ENCODE measurements around the gene DDX10. TPM values are rescaled to one million over a fixed set of nuclear protein-coding genes. Genes with fewer than 3 reads are reported as not detected.

DDX10 gene
- total and polyA plus RNA-seq, 2 of the 8 experiments (the other 6 are each of a cell fraction or from before 2014, with no cell fraction given): 49.2 to 52.2 TPM

DNA sequence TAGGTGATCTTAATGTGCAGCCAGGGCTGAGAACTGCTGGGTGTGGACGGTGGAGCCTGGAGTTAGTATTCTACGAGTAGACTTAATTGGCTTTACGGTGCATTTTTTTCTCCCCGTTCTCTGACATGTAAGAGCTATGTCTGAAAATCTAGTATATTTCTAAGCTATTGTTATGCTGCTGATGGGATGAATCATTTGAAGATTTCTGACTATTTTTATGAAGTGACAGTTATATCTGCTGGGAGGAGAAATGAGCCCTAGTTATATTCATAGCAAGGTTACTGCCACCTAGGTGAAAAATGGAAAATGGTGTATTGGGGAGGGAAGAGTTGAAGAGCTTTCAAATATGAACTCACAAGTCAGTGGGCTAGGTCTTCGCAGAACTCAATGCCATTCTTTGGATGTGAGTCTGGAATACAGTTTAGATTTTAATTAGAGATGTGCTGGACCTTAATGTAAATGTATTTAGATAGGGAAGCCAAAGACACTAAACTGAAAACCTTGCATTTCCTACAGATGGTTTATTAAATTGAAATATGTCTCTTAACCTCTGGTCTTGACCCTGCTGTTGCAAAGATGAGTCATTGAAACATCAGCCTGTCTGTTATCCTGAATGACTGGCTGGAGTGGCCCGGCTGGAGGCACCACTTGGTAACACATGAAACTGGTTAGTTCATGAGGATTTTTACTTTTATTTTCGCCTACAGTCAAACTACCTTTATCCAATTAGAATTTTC, 293.7 kb downstream of the DDX10 start:
- WGBS, 2 experiments (ENCODE audit: extremely low coverage in 1 of 2, insufficient coverage in 1 of 2, insufficient read length in 1 of 2, insufficient replicate concordance in 2 of 2, low coverage in 1 of 2, low lambda C conversion rate in 2 of 2, missing lambda C conversion rate in 1 of 2): 87% methylated on average over 7 of the region's 7 CpGs; no CpG with 5 or more reads in 1 of the 2 experiments
- H4K20me1 ChIP-seq (replicated peaks in 1 of 2; ENCODE audit: control insufficient read depth in 1 of 2, insufficient read depth in 2 of 2, low read length in 2 of 2): no peaks in the 10 kb centered on the region
- H3K27ac ChIP-seq (ENCODE audit: low read depth, low read length): no peak overlapping the region
- TF ChIP-seq, protein P1, sequence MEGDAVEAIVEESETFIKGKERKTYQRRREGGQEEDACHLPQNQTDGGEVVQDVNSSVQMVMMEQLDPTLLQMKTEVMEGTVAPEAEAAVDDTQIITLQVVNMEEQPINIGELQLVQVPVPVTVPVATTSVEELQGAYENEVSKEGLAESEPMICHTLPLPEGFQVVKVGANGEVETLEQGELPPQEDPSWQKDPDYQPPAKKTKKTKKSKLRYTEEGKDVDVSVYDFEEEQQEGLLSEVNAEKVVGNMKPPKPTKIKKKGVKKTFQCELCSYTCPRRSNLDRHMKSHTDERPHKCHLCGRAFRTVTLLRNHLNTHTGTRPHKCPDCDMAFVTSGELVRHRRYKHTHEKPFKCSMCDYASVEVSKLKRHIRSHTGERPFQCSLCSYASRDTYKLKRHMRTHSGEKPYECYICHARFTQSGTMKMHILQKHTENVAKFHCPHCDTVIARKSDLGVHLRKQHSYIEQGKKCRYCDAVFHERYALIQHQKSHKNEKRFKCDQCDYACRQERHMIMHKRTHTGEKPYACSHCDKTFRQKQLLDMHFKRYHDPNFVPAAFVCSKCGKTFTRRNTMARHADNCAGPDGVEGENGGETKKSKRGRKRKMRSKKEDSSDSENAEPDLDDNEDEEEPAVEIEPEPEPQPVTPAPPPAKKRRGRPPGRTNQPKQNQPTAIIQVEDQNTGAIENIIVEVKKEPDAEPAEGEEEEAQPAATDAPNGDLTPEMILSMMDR (IDR thresholded peaks at IDR 0.05; ENCODE audit: control extremely low read depth in 1 of 3, insufficient read depth in 1 of 3, low read depth in 1 of 3, low read length in 3 of 3): no peak
- TF ChIP-seq POLR2AphosphoS5 (IDR thresholded peaks at IDR 0.05; ENCODE audit: low read depth, low read length): no peak
- no peak for TF ChIP-seq FOSL1 (IDR thresholded peaks at IDR 0.05; ENCODE audit: insufficient read depth, low read depth, low read length)
- no peak for TF ChIP-seq SP1 (IDR thresholded peaks at IDR 0.05; ENCODE audit: low read depth, low read length)
- TF ChIP-seq CHD1 (IDR thresholded peaks at IDR 0.05; ENCODE audit: low read depth, low read length): no peak
- no peak for TF ChIP-seq YY1 (IDR thresholded peaks at IDR 0.05; ENCODE audit: low read depth, low read length)
- no peak for TF ChIP-seq ZNF274 (IDR thresholded peaks at IDR 0.05; ENCODE audit: borderline replicate concordance, extremely low read depth, low read length)
- TF ChIP-seq TBP (IDR thresholded peaks at IDR 0.05; ENCODE audit: low read depth, low read length): no peak
- TF ChIP-seq CBX5 (IDR thresholded peaks at IDR 0.05; ENCODE audit: low read depth, low read length): no peak
- no peak for TF ChIP-seq GABPA (IDR thresholded peaks at IDR 0.05; ENCODE audit: borderline replicate concordance, insufficient read depth, low read length)
- no peak for TF ChIP-seq HDAC6 (IDR thresholded peaks at IDR 0.05; ENCODE audit: low read depth, low read length)
- TF ChIP-seq CEBPB (IDR thresholded peaks at IDR 0.05; ENCODE audit: low read depth, low read length): no peak

More for the DNA sequence above, 293.7 kb downstream of the DDX10 start:
- no peak overlapping the region for H4K5ac ChIP-seq (ENCODE audit: insufficient read length, low read depth, low read length)
- H3K18ac ChIP-seq (ENCODE audit: extremely low read depth, low read length): no peak overlapping the region
- no peak overlapping the region for H3K23ac ChIP-seq (ENCODE audit: insufficient read length)
- H3K9me3 ChIP-seq (ENCODE audit: insufficient read depth in 2 of 2, low read depth in 1 of 2, low read length in 1 of 2): no peaks in the 10 kb centered on the region
- H3K14ac ChIP-seq (ENCODE audit: insufficient read length): no peak overlapping the region
- no peak overlapping the region for H4K91ac ChIP-seq (replicated peaks; ENCODE audit: insufficient read length, low read length)
- CTCF ChIA-PET (ENCODE audit: partially characterized antibody): no interaction called here
- FAIRE-seq (no peak), DNase-seq (ENCODE audit: low read depth in 1 of 2, low spot score in 2 of 2) (no peak)
- H2AFZ ChIP-seq (ENCODE audit: low read length): no peak overlapping the region
- H3K4ac ChIP-seq (replicated peaks; ENCODE audit: insufficient read length, low read depth, low read length): no peak overlapping the region
- H3K36me3 ChIP-seq (ENCODE audit: control insufficient read depth in 2 of 4, insufficient read depth in 4 of 4, low read length in 3 of 4): no peaks in the 10 kb centered on the region
- no peak overlapping the region for H4K8ac ChIP-seq (ENCODE audit: extremely low read depth, insufficient read depth, low read length)
- peaks cover 0 to 12% (median 6%) of the 10 kb centered on the region in 4 experiments; a peak in 4 of 7 replicates for H3K4me1 ChIP-seq (replicated peaks in 1 of 4; ENCODE audit: control insufficient read depth in 3 of 4, insufficient read depth in 4 of 4, low read length in 3 of 4)
- H2BK120ac ChIP-seq (replicated peaks; ENCODE audit: low read depth, low read length): no peak overlapping the region
- H3K4me3 ChIP-seq (ENCODE audit: extremely low read depth in 1 of 4, insufficient read depth in 2 of 4, low read depth in 3 of 4, low read length in 4 of 4): no peak overlapping the region
- H2AK5ac ChIP-seq (ENCODE audit: low read depth, low read length): no peak overlapping the region
- H3K56ac ChIP-seq (replicated peaks; ENCODE audit: insufficient read length, low read depth, low read length): no peak overlapping the region
- no peaks in the 10 kb centered on the region for H3K79me2 ChIP-seq (ENCODE audit: control insufficient read depth in 1 of 2, insufficient read depth in 2 of 2, low read length in 2 of 2)
- H2BK15ac ChIP-seq (ENCODE audit: low read length): no peak overlapping the region
- no peaks in the 10 kb centered on the region for H3K79me1 ChIP-seq (ENCODE audit: low read depth, low read length)
- H3K9ac ChIP-seq (replicated peaks in 1 of 4; ENCODE audit: extremely low read depth in 1 of 4, low read depth in 3 of 4, low read length in 3 of 4): no peak overlapping the region
- no peaks in the 10 kb centered on the region for H3K23me2 ChIP-seq (ENCODE audit: low read depth, low read length)
- H2BK12ac ChIP-seq (ENCODE audit: low read depth, low read length): no peak overlapping the region
- no peak overlapping the region for H2BK5ac ChIP-seq (ENCODE audit: low read depth, low read length)
- H2BK20ac ChIP-seq (ENCODE audit: low read length): no peak overlapping the region
- POLR2A ChIA-PET (ENCODE audit: partially characterized antibody): no interaction called here
- no peak overlapping the region for H3K4me2 ChIP-seq (ENCODE audit: insufficient read depth in 1 of 2, low read depth in 2 of 2, low read length in 2 of 2)
- no peaks in the 10 kb centered on the region for H3K27me3 ChIP-seq (replicated peaks in 1 of 4; ENCODE audit: control insufficient read depth in 3 of 4, extremely low read depth in 1 of 4, insufficient read depth in 3 of 4, low read length in 3 of 4)

Data from H1 (cell line).